Vagina (tissue), 2 donors: Measurements from ENCODE around the gene TNS1. TPM values are rescaled to one million over a fixed set of nuclear protein-coding genes. Genes with fewer than 3 reads are reported as not detected.
"Not testable (repeated sequence)": the region's sequence is repeated elsewhere in the genome, so short reads cannot be mapped to it uniquely, and the experiment has no call there.

Experiments used
- DNase-seq, 2 donors: peaks; one replicate each; pipeline ENCODE4 v3.0.0-alpha.2; 2017; ENCODE audit errors: extremely low spot score in 2 of 2
- H3K27ac ChIP-seq: fragments of 200-600 bp; sonication (generic); one replicate; pipeline ENCODE4 v1.5.1; 2019
- H3K27me3 ChIP-seq: fragments of 200-600 bp; sonication (generic); one replicate; pipeline ENCODE4 v1.5.1; 2019
- H3K36me3 ChIP-seq, 2 donors: fragments of 200-600 bp; sonication (generic); one replicate each; pipeline ENCODE4 v1.5.1; 2017 to 2019
- H3K4me1 ChIP-seq: fragments of 200-600 bp; sonication (generic); one replicate; pipeline ENCODE4 v1.5.1; 2019
- H3K4me3 ChIP-seq, 2 donors: fragments of 200-600 bp; sonication (generic); 1 replicate in 1 of 2; 2 replicates in 1 of 2; pipeline ENCODE4 v1.5.1; 2016 to 2019
- H3K9me3 ChIP-seq: fragments of 200-600 bp; sonication (generic); one replicate; pipeline ENCODE4 v1.5.1; 2019
- POLR2A ChIP-seq, 2 donors: fragments of 450-650 bp; IDR thresholded peaks; one replicate each; pipeline ENCODE4 v1.6.1; 2017; ENCODE audit warnings: antibody characterized with exemption in 2 of 2, mild to moderate bottlenecking in 2 of 2, moderate library complexity in 2 of 2
- POLR2AphosphoS5 ChIP-seq, 2 donors: sonication (generic); formaldehyde crosslinking; IDR thresholded peaks; one replicate each; pipeline ENCODE4 v1.9.0; 2017; ENCODE audit warnings: antibody characterized with exemption in 2 of 2, mild to moderate bottlenecking in 2 of 2, low read depth in 1 of 2; ENCODE audit not compliant: insufficient read depth in 1 of 2
- intact Hi-C: fragments of 100-400 bp; cut with DNase I; formaldehyde crosslinking; loops from one replicate; pipeline ENCODE4 v1.15.1; 2023
- total RNA-seq: library from RNA; depleted of rRNA; stranded (reverse); fragments of >200 nt; gene quantifications from one replicate; pipeline ENCODE4 v1.2.3, GENCODE V29; 2016
- TF ChIP-seq, protein P1 (sequence below), 3 experiments: fragments of 450-650 bp in 2 of 3; fragments of 200-600 bp in 1 of 3; sonication (generic) in 1 of 3; IDR thresholded peaks; one replicate each; pipeline ENCODE4 v1.5.1; 2017 to 2019; ENCODE audit warnings: antibody characterized with exemption in 3 of 3, mild to moderate bottlenecking in 2 of 3, moderate library complexity in 2 of 3

The TNS1 gene
- total RNA-seq, 1 donor from 2014 or later: 216 TPM

DNA sequence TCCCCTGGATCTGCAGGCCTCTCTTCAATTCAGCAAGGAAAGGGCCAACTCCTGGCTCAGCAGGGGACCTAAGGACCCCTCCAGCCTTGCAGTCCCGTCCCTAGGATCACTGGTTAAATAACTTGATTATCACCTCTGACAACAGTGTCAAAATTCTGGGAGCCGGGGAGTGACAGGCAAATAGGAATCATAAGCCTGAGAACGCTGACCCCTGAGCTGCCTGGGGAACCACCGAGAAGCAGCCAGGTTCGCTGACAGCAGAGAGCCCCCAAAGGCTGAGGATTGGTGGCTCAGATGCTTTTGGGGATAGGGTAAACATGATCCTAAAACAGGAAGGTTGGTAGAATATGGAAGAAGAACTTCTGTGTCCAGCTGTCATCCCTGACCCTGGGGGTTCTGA lies 17.5 kb upstream of the TNS1 start:
- DNase-seq: no peak
- Histone ChIP-seq H3K36me3 (no peaks in the 10 kb centered on the region), H3K9me3 (no peaks in the 10 kb centered on the region), H3K27me3 (no peaks in the 10 kb centered on the region), H3K27ac (no peak overlapping the region), H3K4me1 (peaks cover 20% of the 10 kb centered on the region), H3K4me3 (no peak overlapping the region)
- intact Hi-C loops: no loop called here
- TF ChIP-seq POLR2A (IDR thresholded peaks at IDR 0.05): no peak
- TF ChIP-seq POLR2AphosphoS5 (IDR thresholded peaks at IDR 0.05; ENCODE audit: insufficient read depth in 1 of 2, low read depth in 1 of 2): no peak
- TF ChIP-seq, protein P1, sequence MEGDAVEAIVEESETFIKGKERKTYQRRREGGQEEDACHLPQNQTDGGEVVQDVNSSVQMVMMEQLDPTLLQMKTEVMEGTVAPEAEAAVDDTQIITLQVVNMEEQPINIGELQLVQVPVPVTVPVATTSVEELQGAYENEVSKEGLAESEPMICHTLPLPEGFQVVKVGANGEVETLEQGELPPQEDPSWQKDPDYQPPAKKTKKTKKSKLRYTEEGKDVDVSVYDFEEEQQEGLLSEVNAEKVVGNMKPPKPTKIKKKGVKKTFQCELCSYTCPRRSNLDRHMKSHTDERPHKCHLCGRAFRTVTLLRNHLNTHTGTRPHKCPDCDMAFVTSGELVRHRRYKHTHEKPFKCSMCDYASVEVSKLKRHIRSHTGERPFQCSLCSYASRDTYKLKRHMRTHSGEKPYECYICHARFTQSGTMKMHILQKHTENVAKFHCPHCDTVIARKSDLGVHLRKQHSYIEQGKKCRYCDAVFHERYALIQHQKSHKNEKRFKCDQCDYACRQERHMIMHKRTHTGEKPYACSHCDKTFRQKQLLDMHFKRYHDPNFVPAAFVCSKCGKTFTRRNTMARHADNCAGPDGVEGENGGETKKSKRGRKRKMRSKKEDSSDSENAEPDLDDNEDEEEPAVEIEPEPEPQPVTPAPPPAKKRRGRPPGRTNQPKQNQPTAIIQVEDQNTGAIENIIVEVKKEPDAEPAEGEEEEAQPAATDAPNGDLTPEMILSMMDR (IDR thresholded peaks at IDR 0.05): no peak

DNA sequence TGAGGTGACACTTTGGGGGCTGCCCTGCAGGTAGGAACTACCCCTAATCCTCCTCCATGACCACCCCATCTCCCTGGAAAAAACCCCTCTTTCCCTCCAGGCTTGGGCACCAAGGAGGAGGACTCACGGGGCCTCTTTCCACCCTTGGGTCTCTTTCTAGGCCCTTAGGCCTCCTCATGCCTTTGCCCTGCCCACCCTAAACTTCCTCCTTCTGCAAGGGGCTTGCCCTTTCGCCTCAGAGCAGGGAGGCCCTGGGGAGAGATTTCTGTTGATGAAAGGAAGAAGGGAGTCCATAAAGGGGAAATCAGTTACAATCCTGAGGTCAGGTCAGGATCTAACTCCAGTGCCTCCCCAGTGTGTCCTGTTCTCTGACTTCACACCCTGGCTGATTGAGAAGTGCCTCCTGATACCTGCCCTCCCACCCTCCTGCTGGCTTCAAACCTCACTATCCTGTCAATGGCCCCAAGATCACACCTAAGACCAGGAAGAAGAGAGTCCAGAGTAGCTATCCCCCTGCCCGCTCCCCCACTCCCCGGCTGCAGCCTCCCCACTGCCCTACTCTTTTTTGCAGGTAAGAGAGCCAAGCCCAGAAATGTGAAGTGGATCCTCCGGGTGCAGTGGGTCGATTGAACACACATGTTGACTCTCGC lies 16.7 kb upstream of the TNS1 start:
- Histone ChIP-seq H3K4me3 (no peak overlapping the region), H3K9me3 (no peaks in the 10 kb centered on the region), H3K36me3 (no peaks in the 10 kb centered on the region), H3K4me1 (peaks cover 18% of the 10 kb centered on the region), H3K27ac (no peak overlapping the region), H3K27me3 (no peaks in the 10 kb centered on the region)
- DNase-seq: no peak
- intact Hi-C loops: no loop called here
- TF ChIP-seq POLR2A (IDR thresholded peaks at IDR 0.05): no peak
- no peak for TF ChIP-seq POLR2AphosphoS5 (IDR thresholded peaks at IDR 0.05; ENCODE audit: insufficient read depth in 1 of 2, low read depth in 1 of 2)
- TF ChIP-seq, protein P1 (IDR thresholded peaks at IDR 0.05): no peak

DNA sequence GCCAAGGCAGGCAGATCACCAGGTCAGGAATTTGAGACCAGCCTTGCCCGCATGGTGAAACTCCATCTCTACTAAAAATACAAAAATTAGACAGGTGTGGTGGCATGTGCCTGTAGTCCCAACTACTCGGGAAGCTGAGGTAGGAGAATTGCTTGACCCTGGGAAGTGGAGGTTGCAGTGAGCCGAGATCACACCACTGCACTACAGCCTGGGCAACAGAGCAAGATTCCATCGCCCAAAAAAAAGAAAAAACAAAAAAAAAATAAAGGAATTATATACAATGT lies 16.0 kb upstream of the TNS1 start:
- DNase-seq, H3K27ac ChIP-seq, H3K27me3 ChIP-seq, H3K36me3 ChIP-seq, intact Hi-C loops, H3K9me3 ChIP-seq, H3K4me3 ChIP-seq: not testable (repeated sequence)
- H3K4me1 ChIP-seq: peaks cover 14% of the 10 kb centered on the region

DNA sequence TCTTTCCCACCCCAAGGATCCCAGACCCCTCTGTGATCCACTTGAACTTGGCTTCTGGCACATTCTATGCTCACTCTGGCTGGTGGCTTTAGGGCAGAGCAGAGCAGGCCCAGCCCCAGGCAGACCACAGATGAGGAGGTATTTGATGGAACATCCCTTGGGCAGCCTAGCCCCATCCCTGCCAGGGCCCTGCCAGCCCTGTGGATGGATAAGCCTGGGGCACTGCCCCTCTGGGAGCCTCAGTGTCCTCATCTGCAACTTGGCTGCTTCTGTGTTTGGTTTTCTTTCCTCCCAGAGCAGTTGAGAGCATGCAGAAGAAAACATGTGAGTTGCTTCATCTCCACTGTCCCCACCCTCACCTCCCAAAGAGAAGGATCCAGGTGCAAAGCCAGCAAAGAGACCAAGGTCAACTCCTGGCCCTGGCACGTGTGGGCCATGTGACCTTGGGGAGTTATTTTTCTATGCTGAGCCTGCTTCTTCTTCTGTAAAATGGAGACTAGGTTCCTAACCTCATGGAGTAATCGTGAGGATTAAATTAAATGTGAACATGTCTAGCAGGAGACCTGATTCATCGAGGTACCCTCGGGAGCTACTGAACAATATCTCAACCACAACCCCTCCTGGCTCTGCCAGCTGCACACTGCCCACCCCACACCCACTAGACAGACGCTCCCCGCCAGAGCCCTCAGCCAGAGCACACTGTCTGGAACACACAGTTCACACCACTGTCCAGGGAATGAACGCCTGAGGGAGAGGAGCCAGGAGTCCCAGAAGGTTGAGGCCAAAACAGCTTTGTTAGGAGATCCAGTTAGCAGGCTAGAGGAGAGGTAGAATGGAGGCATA lies 14.6 kb upstream of the TNS1 start:
- Histone ChIP-seq H3K36me3 (no peaks in the 10 kb centered on the region), H3K9me3 (no peaks in the 10 kb centered on the region), H3K27me3 (no peaks in the 10 kb centered on the region), H3K4me1 (peaks cover 14% of the 10 kb centered on the region), H3K4me3 (no peak overlapping the region), H3K27ac (no peak overlapping the region)
- DNase-seq: no peak
- intact Hi-C loops: no loop called here
- TF ChIP-seq POLR2AphosphoS5 (IDR thresholded peaks at IDR 0.05; ENCODE audit: insufficient read depth in 1 of 2, low read depth in 1 of 2): no peak
- no peak for TF ChIP-seq POLR2A (IDR thresholded peaks at IDR 0.05)
- TF ChIP-seq, protein P1 (IDR thresholded peaks at IDR 0.05): no peak

DNA sequence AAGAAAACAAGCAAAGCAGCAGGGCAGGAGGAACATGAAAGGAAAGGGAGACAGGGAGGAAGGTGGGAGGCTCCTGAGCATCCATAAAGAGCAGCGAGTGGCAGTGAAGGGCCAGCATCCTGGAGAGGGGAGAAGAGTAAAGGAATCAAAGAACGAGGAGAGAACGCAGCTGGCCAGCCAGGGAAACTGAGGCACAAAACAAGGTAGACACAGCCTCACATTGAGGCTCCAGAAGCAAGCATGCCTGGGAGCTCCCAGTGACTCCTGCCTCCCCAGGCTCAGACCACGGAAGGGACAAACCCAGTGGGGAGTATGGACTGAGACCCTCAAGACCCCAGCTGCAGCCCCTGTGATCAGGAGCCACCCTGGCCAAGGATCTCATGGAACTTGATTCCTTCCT lies 14.0 kb upstream of the TNS1 start:
- H3K4me1 ChIP-seq: peaks cover 14% of the 10 kb centered on the region
- intact Hi-C loops: no loop called here
- no peak overlapping the region for H3K27ac ChIP-seq
- no peak for DNase-seq
- H3K9me3 ChIP-seq: no peaks in the 10 kb centered on the region
- H3K4me3 ChIP-seq: no peak overlapping the region
- no peaks in the 10 kb centered on the region for H3K27me3 ChIP-seq
- no peaks in the 10 kb centered on the region for H3K36me3 ChIP-seq
- TF ChIP-seq, protein P1 (IDR thresholded peaks at IDR 0.05): no peak
- TF ChIP-seq POLR2AphosphoS5 (IDR thresholded peaks at IDR 0.05; ENCODE audit: insufficient read depth in 1 of 2, low read depth in 1 of 2) (no peak), POLR2A (IDR thresholded peaks at IDR 0.05) (no peak)
